Astrocyte of the cerebellum (primary cell): Measurements from ENCODE around the gene CAMK2B.
A peak's percentile ranks its signal among the peaks of the same experiment; 100 is the strongest.

Experiments used
- DNase-seq: peaks from one replicate; pipeline ENCODE4 v3.0.0-alpha.2; 2011; ENCODE audit warnings: low read depth
- H3K4me3 ChIP-seq: 2 replicates; pipeline ENCODE4 v1.5.1; 2011; ENCODE audit warnings: mild to moderate bottlenecking, low read depth, low read length, moderate library complexity
- in situ Hi-C: cut with HindIII; loops from 2 replicates; pipeline ENCODE4 v1.10.0; 2017; ENCODE audit warnings: low sequenced_read_pairs
- TF ChIP-seq, protein P1 (sequence below): IDR thresholded peaks from 2 replicates; pipeline ENCODE4 v1.5.1; 2012; ENCODE audit warnings: low read length, low read depth, moderate library complexity, mild to moderate bottlenecking; ENCODE audit errors: missing control alignments

The CAMK2B gene

DNA sequence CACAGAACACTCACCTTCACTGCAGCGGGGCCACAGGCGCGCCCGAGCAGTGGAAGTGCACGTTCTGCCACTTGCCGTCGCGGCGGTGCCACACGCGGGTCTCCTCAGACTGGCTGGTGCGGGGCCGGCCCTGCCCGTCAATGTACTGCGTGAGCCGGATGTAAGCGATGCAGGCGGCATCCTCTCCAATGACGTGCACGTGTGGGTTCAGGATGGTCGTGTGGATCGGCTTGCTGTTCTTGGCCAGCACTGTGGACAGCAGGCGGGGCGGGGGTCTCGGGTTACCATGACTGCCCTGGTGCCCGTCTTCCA is 105.4 kb downstream of the CAMK2B start:
- TF ChIP-seq, protein P1, sequence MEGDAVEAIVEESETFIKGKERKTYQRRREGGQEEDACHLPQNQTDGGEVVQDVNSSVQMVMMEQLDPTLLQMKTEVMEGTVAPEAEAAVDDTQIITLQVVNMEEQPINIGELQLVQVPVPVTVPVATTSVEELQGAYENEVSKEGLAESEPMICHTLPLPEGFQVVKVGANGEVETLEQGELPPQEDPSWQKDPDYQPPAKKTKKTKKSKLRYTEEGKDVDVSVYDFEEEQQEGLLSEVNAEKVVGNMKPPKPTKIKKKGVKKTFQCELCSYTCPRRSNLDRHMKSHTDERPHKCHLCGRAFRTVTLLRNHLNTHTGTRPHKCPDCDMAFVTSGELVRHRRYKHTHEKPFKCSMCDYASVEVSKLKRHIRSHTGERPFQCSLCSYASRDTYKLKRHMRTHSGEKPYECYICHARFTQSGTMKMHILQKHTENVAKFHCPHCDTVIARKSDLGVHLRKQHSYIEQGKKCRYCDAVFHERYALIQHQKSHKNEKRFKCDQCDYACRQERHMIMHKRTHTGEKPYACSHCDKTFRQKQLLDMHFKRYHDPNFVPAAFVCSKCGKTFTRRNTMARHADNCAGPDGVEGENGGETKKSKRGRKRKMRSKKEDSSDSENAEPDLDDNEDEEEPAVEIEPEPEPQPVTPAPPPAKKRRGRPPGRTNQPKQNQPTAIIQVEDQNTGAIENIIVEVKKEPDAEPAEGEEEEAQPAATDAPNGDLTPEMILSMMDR = no peak
- no peak overlapping the region for H3K4me3 ChIP-seq
- DNase-seq = no peak
- in situ Hi-C loops = no loop called here

DNA sequence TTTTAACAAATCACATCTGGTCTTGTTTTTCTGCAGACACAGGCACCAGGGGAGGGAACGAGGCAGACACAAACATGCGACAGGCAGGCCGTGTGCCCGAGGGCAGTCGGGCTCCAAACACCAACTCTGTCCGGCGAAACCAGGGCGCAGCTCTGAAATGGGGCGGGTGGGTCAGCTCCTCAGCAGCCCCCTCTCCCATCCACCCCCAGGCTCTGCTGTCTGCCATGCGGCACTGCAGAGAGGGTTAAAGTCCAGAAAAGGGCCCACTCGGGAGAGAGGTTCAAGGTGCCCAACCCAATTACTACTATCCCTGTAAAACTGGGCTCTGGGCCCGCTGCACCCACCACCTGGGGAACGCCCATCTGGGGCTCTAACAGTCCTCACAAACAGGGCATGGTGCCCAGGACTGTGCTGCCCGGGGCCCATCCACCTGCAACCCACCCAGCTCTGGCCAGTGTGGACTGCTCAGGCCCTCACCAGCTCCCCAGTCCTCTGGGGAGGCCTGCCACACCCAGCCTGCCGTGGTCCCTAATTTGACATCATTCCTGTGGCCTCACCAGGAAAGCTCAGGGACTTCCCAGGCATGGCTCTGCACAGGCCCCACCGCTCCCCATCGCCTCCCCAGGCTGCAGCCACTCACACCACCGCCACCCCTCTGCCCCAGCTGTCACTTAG is 105.9 kb downstream of the CAMK2B start:
- no peak for DNase-seq
- in situ Hi-C loops = no loop called here
- TF ChIP-seq, protein P1 = no peak
- H3K4me3 ChIP-seq = no peak overlapping the region

DNA sequence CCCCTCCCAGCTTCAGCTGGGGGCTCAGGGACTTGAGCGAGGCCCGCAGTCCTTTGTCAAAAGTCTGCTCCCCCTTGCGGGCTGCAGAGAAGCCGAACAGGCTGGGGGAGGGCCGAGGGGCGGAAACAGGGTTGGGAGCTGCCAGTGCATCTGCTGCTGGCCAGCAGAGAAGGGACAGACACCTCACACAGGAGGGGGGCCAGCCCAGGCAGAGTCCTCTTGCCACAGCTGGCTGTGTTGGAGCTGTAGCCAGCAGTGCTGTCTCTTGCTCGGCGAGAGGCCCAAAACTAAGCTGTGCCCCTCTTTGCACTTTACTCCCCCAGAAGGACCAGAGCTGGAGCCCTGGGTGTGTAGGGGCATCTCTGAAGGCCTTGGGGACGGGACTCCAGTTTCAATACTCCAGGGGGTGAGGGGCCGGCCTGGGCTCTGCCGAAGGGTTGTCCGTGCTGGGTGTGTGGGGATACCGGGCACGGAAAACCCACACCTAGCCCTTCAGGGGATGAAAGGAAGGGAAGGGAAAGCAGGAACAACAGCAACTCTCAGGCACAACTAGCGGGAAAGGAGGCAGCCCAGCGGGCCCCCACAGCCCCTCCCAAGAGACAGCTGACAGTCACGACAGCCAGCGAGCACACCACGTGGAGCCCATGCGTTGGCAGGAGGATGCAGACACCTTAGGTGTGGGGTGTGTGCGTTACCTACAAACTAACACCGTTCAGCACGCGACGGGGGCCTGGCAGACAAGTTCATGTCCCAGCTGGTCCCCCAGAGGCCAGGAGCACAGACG is 106.8 kb downstream of the CAMK2B start:
- TF ChIP-seq, protein P1 = peak; percentile 7
- DNase-seq = no peak
- no peak overlapping the region for H3K4me3 ChIP-seq

DNA sequence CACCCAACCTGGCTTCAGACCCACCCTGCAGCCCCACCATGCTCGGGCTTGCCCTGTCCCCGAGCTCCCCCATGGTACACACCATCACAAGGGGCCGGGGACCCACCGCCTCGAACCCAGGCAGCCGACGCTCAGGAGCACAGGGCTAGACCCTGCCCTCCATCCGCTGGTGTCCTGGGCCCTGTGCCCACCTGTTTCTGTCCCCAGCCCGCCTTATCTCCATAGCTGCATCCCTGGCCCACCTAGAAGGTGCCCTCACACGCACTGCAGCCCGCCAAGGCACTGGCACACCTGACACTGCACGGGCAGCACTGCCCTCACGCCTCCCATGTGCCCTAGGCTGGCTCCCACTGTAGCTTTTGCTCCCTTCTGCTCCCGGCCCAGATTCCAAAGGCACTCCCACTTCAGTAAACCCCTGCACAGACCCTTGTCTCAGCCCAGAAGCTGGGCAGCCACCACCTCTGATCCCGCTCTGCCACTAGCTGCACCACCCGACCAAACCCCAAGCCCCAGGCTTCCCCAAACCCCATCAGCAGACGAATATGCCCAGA is 107.5 kb downstream of the CAMK2B start:
- in situ Hi-C loops = no loop called here
- no peak overlapping the region for H3K4me3 ChIP-seq
- TF ChIP-seq, protein P1 = no peak
- DNase-seq = no peak

More for the DNA sequence above, 106.8 kb downstream of the CAMK2B start:
- in situ Hi-C loops = no loop called here

DNA sequence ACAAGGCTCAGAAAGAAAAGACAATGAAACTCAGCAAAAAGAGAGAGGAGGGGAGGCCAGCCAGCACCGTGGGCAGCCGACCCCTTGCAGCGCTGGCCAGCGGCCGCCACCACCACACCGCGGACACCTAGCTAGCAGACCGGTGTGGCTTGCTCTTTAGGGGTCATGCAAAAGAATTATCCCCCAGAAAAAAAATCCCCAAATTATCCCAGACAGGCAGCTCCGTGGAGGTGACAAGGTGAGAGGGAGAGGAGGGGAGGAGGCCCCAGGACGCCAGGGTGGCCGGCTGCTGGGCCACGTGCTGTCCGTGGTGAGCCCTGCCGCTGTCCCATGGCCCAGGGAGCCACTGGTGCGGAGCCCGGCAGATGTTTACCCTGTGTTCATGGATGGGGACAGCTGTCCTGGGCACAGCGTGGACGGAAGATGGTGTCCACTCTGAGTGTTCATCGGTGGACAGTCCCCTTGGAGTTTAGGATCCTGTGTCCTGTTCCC is 108.1 kb downstream of the CAMK2B start:
- TF ChIP-seq, protein P1 = no peak
- no peak for DNase-seq
- in situ Hi-C loops = no loop called here
- H3K4me3 ChIP-seq = no peak overlapping the region

DNA sequence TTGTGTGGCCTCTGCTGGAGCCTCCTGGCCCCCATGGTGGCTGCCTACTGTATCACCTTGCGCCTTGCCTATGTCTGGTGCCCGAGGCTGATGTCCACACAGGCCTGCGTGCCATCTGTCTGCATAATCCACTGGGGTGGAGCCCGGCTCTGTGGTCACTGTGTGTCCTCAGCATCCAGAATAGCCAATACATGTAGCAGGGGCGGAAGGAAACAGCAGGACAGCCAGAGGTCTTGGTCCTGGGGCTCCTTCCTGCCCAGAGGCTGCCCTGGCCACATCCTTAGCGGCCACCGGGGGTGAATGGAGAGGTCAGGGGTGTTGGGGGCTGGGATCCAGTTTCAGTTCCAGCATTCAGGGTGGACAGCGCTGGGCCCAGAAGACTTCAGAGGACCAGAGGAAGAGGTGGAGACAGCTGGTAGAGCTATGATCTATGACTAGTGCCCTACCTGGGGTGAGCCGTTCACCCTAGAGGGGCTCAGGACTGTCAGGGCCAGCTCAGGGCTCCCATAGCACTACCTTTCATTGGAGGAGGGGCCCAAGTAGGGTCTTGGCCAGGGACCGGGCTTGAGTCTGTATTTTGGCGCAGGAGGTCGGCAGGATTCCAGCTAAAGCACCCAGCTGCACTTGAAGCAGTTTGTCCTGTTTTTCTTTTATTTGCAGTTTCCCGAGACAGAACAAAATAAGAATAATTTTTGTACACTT is 108.7 kb downstream of the CAMK2B start:
- no peak overlapping the region for H3K4me3 ChIP-seq

More for the DNA sequence above, 108.7 kb downstream of the CAMK2B start:
- TF ChIP-seq, protein P1 = no peak
- in situ Hi-C loops = no loop called here
- DNase-seq = no peak
